Chondrocyte (in vitro differentiated cells): ENCODE results near the gene CEMIP. TPM values are rescaled to one million over a fixed set of nuclear protein-coding genes. Genes with fewer than 3 reads are reported as not detected.
A peak's percentile ranks its signal among the peaks of the same experiment; 100 is the strongest.

ENCODE experiments used
- DNase-seq: peaks from one replicate; pipeline ENCODE4 v3.0.0; 2021; ENCODE audit warnings: mixed read lengths, low spot score
- H3K27ac Mint-ChIP-seq: one replicate; pipeline ENCODE4 v1.8.0; 2021; ENCODE audit warnings: mild to moderate bottlenecking, moderate library complexity, mixed read lengths; ENCODE audit not compliant: unreplicated experiment
- H3K27me3 Mint-ChIP-seq: 2 replicates; pipeline ENCODE4 v1.8.0; 2021; ENCODE audit warnings: low read depth, mixed read lengths
- H3K36me3 Mint-ChIP-seq: 2 replicates; pipeline ENCODE4 v1.8.0; 2021; ENCODE audit warnings: low read depth, mixed read lengths
- H3K4me1 Mint-ChIP-seq: 2 replicates; pipeline ENCODE4 v1.8.0; 2021; ENCODE audit warnings: low read depth, mild to moderate bottlenecking, mixed read lengths
- H3K4me3 Mint-ChIP-seq: one replicate; pipeline ENCODE4 v1.8.0; 2021; ENCODE audit warnings: mild to moderate bottlenecking, moderate library complexity, mixed read lengths; ENCODE audit not compliant: unreplicated experiment
- H3K9me3 Mint-ChIP-seq: 2 replicates; pipeline ENCODE4 v1.8.0; 2021; ENCODE audit warnings: low read depth, mixed read lengths
- CTCF ChIP-seq: fragments of 200-600 bp; sonication (generic); IDR thresholded peaks from 2 replicates; pipeline ENCODE4 v1.5.0; 2021; ENCODE audit warnings: antibody characterized with exemption, mild to moderate bottlenecking, moderate library complexity
- total RNA-seq: library from RNA; stranded (reverse); gene quantifications from 3 replicates; pipeline ENCODE4 v1.2.1, GENCODE V29; 2021

CEMIP gene
- total RNA-seq, 1 donor from 2014 or later: 146 TPM

DNA sequence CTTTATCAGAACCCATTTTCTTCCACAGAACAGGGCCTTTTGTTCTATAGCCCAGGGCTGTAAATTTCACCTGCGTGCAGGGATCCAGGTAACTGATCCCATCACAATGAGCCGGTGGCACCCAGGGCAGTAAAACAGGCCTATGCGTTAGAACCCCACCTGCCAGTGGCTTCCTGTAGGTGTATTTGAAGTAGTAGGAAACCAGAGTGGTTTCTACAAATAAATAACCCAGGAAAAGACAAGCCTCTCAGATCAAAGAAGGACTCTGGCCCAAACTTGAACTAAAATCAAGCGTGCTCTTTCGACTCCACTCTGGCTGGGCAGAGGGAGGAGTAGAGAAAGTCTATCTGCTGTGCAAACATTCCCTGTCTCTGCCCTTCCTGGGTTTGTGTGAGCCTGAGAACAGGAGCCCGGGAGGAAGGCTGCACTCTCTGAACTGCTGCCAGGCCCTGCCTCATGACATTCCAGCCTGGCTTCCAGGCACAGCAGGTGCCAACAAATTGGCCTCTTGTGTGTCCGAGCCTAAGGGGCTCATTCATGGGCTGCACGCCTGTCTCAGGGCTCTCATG lies 77.7 kb downstream of the CEMIP start:
- H3K4me1 Mint-ChIP-seq: peaks cover 31% of the 10 kb centered on the region
- H3K4me3 Mint-ChIP-seq: no peak overlapping the region

GRCh38 chr15:80861731-80862170 lies 82.6 kb downstream of the CEMIP start:
- DNase-seq: no peak
- Mint-ChIP-seq H3K4me1 (peaks cover 12% of the 10 kb centered on the region), H3K4me3 (no peak overlapping the region), H3K36me3 (peaks cover 28% of the 10 kb centered on the region), H3K9me3 (no peaks in the 10 kb centered on the region), H3K27ac (no peak overlapping the region), H3K27me3 (no peaks in the 10 kb centered on the region)
- TF ChIP-seq CTCF: no peak

More for the DNA sequence above, 77.7 kb downstream of the CEMIP start:
- DNase-seq: no peak
- Mint-ChIP-seq H3K9me3 (no peaks in the 10 kb centered on the region), H3K27me3 (no peaks in the 10 kb centered on the region), H3K36me3 (peaks cover 25% of the 10 kb centered on the region), H3K27ac (peak overlapping the region; percentile 50)
- no peak for TF ChIP-seq CTCF

GRCh38 chr15:80864666-80865065 lies 85.5 kb downstream of the CEMIP start:
- H3K4me3 Mint-ChIP-seq: no peak overlapping the region
- H3K27me3 Mint-ChIP-seq: no peaks in the 10 kb centered on the region
- no peak for TF ChIP-seq CTCF

DNA sequence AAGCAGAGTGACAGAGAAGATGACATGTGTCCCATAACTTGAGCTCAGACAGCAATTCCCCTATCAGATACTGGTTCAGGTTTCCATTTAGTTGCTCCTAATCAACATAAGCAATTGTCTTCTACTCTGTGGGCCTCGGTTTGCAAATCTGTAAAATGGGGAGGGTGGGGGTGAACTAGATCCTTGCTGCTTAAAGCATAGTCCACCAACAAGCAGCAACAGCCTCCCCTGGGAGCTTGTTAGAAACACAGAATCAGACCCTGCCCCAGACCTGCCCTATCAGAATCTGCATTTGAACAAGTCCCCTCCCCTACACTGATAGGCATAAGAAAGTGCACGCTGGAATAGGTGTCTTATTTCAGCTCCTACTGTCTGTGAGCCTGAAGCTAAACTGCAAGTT lies 87.8 kb downstream of the CEMIP start:
- Mint-ChIP-seq H3K27ac (no peak overlapping the region), H3K27me3 (no peaks in the 10 kb centered on the region), H3K36me3 (peaks cover 16% of the 10 kb centered on the region), H3K4me1 (no peaks in the 10 kb centered on the region), H3K4me3 (no peak overlapping the region), H3K9me3 (no peaks in the 10 kb centered on the region)
- no peak for DNase-seq
- TF ChIP-seq CTCF: no peak

More at GRCh38 chr15:80864666-80865065, 85.5 kb downstream of the CEMIP start:
- H3K36me3 Mint-ChIP-seq: peaks cover 23% of the 10 kb centered on the region
- no peaks in the 10 kb centered on the region for H3K4me1 Mint-ChIP-seq
- DNase-seq: no peak
- no peak overlapping the region for H3K27ac Mint-ChIP-seq
- no peaks in the 10 kb centered on the region for H3K9me3 Mint-ChIP-seq

DNA sequence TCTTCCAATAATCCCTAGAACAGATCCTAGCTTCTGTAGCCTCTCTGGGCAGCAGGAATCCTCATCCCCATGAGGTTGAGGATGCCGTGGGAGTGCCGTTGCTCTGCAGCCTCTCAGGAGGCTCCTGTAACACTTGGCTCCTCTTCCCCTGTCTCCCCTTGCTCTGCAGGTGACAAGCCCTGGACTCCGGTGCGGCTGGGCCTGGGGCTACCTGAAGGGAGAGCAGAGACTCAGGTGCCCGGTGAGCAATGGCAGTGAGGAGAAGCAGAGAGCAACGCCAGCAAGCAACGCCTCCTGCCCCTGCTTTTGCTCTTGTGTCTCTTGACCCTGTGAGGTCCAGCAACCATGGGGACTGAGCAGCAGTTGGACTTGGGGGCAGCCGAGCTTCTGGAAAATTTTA lies 91.2 kb downstream of the CEMIP start:
- no peak for TF ChIP-seq CTCF
- H3K9me3 Mint-ChIP-seq: no peaks in the 10 kb centered on the region
- no peak overlapping the region for H3K4me3 Mint-ChIP-seq
- no peaks in the 10 kb centered on the region for H3K4me1 Mint-ChIP-seq
- peaks cover 19% of the 10 kb centered on the region for H3K36me3 Mint-ChIP-seq
- H3K27ac Mint-ChIP-seq: no peak overlapping the region
- no peak for DNase-seq
- no peaks in the 10 kb centered on the region for H3K27me3 Mint-ChIP-seq
